HUES48 (cell line): ENCODE data around the gene DRD4.
"Not testable (repeated sequence)": the region's sequence is repeated elsewhere in the genome, so short reads cannot be mapped to it uniquely, and the experiment has no call there.

Experiments used
- H3K27ac ChIP-seq: one replicate; pipeline ENCODE4 v1.7.0; 2013; ENCODE audit warnings: low read depth, low read length, inconsistent platforms
- H3K27me3 ChIP-seq: 2 replicates; pipeline ENCODE4 v1.6.1; 2013; ENCODE audit warnings: mild to moderate bottlenecking, low read length; ENCODE audit not compliant: control insufficient read depth, insufficient read depth
- H3K36me3 ChIP-seq: 2 replicates; pipeline ENCODE4 v1.6.1; 2013; ENCODE audit warnings: low read length; ENCODE audit not compliant: control insufficient read depth, insufficient read depth
- H3K4me1 ChIP-seq: 2 replicates; pipeline ENCODE4 v1.6.1; 2013; ENCODE audit warnings: mild to moderate bottlenecking, low read length; ENCODE audit not compliant: control insufficient read depth, insufficient read depth
- H3K4me3 ChIP-seq: 2 replicates; pipeline ENCODE4 v1.5.1; 2013; ENCODE audit warnings: mild to moderate bottlenecking, low read depth, low read length
- H3K9ac ChIP-seq: 2 replicates; pipeline ENCODE4 v1.6.1; 2013; ENCODE audit warnings: mild to moderate bottlenecking, low read depth, low read length, moderate library complexity
- H3K9me3 ChIP-seq: 2 replicates; pipeline ENCODE4 v1.6.1; 2013; ENCODE audit warnings: low read length; ENCODE audit not compliant: control insufficient read depth, insufficient read depth

The DRD4 gene

DNA sequence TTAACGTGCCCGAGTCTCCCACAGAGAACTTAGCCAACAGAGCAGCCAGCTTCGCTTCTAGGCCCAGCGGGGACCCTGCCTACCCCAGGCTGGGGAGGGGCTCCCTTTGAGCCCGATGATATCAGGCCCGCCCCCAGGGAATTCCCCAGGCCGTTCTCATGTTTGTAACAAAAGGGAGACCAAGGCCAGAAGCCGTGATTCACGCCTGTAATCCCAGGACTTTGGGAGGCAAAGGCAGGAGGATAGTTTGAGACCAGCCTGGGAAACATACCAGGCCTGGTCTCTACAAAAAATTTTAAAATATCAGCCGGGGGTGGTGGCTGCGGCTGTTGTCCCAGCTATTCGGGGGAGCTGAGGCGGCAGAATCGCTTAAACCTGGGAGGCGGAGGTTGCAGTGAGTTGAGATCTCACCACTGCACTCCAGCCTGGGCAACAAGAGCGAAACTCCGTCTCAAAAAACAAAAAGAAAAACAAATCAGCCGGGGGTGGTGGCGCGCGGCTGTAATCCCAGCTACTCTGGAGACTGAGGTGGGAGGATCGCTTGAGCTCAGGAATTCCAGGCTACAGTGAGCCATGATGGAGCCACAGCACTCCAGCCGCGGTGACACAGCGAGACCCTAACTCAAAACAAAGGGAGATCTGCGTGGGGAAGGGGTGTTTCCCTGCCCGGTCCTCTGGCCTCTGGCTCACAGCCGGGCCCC lies 1.7 kb downstream of the DRD4 start:
- peaks cover 62% of the 10 kb centered on the region for H3K27me3 ChIP-seq
- H3K4me3 ChIP-seq = peak overlapping the region; percentile 60
- H3K4me1 ChIP-seq = peaks cover 22% of the 10 kb centered on the region
- H3K36me3 ChIP-seq = peaks cover under 1% of the 10 kb centered on the region; the same call in 1 of the 2 replicates
- H3K27ac ChIP-seq = peak overlapping the region; percentile 96
- H3K9me3 ChIP-seq = no peaks in the 10 kb centered on the region
- peak overlapping the region; percentile 75 for H3K9ac ChIP-seq

DNA sequence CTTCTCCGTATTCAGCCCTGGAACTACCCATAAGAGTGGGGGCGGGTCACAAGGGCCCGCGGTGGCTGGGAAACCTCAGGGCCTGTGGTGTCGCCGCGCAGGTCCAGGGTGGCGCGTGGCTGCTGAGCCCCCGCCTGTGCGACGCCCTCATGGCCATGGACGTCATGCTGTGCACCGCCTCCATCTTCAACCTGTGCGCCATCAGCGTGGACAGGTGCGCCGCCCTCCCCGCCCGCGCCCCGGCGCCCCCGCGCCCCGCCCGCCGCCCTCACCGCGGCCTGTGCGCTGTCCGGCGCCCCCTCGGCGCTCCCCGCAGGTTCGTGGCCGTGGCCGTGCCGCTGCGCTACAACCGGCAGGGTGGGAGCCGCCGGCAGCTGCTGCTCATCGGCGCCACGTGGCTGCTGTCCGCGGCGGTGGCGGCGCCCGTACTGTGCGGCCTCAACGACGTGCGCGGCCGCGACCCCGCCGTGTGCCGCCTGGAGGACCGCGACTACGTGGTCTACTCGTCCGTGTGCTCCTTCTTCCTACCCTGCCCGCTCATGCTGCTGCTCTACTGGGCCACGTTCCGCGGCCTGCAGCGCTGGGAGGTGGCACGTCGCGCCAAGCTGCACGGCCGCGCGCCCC lies 2.4 kb downstream of the DRD4 start:
- Histone ChIP-seq H3K27ac (peak overlapping the region; percentile 96), H3K4me3 (peak overlapping the region; percentile 60), H3K27me3 (peaks cover 62% of the 10 kb centered on the region), H3K9me3 (no peaks in the 10 kb centered on the region), H3K9ac (peak overlapping the region; percentile 75), H3K36me3 (peaks cover 7% of the 10 kb centered on the region), H3K4me1 (peaks cover 22% of the 10 kb centered on the region)

DNA sequence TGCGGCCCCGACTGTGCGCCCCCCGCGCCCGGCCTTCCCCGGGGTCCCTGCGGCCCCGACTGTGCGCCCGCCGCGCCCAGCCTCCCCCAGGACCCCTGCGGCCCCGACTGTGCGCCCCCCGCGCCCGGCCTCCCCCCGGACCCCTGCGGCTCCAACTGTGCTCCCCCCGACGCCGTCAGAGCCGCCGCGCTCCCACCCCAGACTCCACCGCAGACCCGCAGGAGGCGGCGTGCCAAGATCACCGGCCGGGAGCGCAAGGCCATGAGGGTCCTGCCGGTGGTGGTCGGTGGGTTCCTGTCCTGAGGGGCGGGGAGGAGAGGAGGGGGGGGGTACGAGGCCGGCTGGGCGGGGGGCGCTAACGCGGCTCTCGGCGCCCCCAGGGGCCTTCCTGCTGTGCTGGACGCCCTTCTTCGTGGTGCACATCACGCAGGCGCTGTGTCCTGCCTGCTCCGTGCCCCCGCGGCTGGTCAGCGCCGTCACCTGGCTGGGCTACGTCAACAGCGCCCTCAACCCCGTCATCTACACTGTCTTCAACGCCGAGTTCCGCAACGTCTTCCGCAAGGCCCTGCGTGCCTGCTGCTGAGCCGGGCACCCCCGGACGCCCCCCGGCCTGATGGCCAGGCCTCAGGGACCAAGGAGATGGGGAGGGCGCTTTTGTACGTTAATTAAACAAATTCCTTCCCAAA lies 3.1 kb downstream of the DRD4 start:
- Histone ChIP-seq H3K27me3 (peaks cover 56% of the 10 kb centered on the region), H3K4me3 (no peak overlapping the region), H3K36me3 (peaks cover 9% of the 10 kb centered on the region), H3K9ac (no peak overlapping the region), H3K27ac (no peak overlapping the region), H3K9me3 (no peaks in the 10 kb centered on the region), H3K4me1 (peaks cover 22% of the 10 kb centered on the region)

DNA sequence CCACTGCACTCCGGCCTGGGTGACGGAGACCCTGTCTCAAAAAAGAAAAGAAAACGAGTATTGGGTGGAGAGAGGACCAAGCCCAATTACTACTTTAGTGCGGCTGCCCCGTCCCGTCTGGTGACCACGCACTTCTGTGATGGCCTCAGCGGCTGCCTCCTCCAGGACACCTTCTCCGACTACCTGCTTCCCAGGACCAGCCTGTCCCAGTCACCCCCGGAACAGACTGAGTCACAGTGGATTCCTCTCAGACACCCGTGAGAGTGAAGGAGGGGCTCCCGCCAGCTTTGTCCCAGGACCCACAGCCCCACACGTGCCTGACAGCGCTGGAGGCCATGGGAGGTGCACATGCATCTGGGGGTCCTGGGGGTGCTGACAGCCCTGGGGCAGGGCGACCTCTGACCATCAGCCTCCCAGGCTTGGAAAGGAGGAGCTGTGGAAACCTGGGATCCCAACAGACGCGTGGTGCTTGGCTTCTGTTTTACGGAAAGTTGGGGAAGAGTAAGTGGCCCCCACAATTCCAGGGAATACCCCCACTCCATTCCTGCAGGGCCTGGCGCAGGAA lies 4.8 kb downstream of the DRD4 start:
- peaks cover 19% of the 10 kb centered on the region for H3K4me1 ChIP-seq
- no peak overlapping the region for H3K27ac ChIP-seq
- H3K9ac ChIP-seq = no peak overlapping the region
- H3K36me3 ChIP-seq = peaks cover 9% of the 10 kb centered on the region
- H3K4me3 ChIP-seq = no peak overlapping the region
- H3K27me3 ChIP-seq = peaks cover 39% of the 10 kb centered on the region
- no peaks in the 10 kb centered on the region for H3K9me3 ChIP-seq

DNA sequence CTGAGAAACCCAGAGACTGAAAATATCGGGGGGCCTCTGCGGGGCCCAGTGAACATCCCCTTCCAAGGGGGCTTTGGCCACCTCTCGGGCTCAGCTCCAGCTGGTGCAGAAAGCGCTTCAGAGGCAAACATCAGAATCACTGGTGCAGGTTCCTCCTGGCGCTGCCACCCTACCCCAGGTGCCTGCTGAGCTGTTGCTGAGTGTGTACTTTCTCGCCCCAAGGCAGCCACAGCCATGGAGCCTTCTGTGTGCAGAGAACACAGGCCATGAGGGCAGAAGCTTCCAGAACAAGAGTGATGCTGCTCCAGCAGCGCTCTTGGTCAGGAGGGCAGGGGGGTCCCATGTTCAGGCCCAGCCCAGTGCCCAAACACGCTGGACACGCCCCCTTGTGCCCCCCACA lies 6.3 kb downstream of the DRD4 start:
- Histone ChIP-seq H3K36me3 (peaks cover 9% of the 10 kb centered on the region), H3K9me3 (no peaks in the 10 kb centered on the region), H3K4me3 (no peak overlapping the region), H3K4me1 (peaks cover 10% of the 10 kb centered on the region), H3K27ac (no peak overlapping the region), H3K27me3 (peaks cover 25% of the 10 kb centered on the region), H3K9ac (no peak overlapping the region)

DNA sequence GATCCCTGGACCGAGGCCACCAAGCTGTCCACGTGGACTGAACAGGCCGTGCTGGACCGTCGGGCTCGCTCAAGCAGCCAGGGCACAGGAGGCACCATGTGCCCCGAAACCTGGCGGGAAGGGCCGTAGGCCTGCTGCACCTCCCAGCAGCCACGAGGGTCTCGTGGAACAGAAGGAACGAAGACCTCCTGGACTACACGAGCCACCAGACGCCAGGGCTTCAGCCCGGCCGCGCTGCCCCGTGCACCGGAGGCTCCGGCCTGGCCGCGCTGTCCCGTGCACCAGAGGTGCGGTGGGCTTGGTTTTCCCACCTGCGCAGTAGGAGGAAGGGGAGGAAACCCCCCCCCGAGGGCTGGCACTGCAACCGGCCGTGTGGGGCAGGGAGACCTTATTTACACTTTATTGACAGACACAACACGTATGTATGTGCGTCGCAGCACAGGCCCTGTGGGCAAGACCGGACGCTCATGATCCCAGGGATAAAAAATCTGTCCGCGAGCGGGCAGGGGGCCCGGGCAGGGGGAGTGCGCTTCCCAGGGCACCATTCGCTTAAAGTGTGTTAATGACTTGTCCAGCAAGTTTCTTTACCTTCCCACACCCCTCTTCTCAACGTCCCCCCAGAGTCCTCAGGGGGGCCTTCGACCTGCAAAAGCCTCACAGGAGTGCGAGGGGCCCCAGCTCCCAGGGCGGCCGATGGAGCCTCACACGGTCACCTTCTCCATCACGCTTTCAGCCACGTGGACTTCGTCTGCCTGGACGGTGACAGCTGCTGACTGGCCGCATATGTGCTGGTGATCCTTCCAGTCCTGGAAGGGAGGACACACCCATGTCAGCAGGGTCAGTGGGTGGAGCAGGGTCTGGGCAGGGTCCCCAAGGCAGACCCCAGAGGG lies 7.0 kb downstream of the DRD4 start:
- Histone ChIP-seq H3K27me3 (peaks cover 17% of the 10 kb centered on the region), H3K9me3 (no peaks in the 10 kb centered on the region), H3K27ac (no peak overlapping the region), H3K4me1 (peaks cover 7% of the 10 kb centered on the region), H3K4me3 (no peak overlapping the region), H3K9ac (no peak overlapping the region), H3K36me3 (peaks cover 9% of the 10 kb centered on the region)

DNA sequence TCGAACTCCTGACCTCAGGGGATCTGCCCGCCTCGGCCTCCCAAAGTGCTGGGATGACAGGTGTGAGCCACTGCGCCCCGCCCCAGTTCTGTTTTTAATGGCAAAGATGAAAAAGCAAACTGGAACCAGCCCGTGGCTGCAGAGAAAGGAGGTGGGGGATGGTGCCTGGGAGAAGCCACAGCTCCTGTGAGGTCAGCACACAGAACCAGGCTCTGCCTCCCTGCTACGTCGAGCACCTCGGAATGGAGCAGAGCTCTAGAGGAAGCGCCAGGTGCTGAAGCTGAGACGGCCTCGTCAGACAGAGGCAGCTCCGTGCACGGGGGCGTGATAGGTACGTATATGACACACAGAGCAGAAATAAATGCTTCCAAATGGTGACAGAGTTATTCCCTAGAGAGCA lies 8.5 kb downstream of the DRD4 start:
- peaks cover 4% of the 10 kb centered on the region for H3K4me1 ChIP-seq
- H3K9me3 ChIP-seq = no peaks in the 10 kb centered on the region
- H3K27ac ChIP-seq = no peak overlapping the region
- H3K27me3 ChIP-seq = peaks cover 6% of the 10 kb centered on the region
- no peak overlapping the region for H3K4me3 ChIP-seq
- peaks cover 10% of the 10 kb centered on the region for H3K36me3 ChIP-seq
- H3K9ac ChIP-seq = no peak overlapping the region

DNA sequence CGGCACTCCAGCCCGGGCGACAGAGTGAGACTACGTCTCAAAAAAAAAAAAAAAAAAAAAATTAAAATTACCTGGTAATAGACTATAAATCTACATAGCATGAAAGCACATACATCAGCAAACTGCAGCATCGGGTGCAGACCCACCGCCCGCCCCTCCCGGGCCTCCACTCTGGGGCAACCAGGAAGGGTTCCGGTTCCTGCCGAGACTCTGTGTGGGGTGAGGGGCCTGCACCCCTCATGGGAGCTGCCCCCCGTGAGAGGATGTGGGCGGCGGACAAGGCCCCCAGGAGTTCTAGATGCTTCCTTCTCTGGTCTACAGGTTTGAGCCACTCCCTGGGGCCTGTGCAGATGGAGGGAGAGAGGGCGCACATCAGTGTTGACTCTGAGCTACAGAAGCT lies 9.1 kb downstream of the DRD4 start:
- Histone ChIP-seq H3K27me3 (no peaks in the 10 kb centered on the region), H3K27ac (no peak overlapping the region), H3K4me1 (no peaks in the 10 kb centered on the region), H3K4me3 (no peak overlapping the region), H3K36me3 (peaks cover 17% of the 10 kb centered on the region), H3K9me3 (no peaks in the 10 kb centered on the region), H3K9ac (no peak overlapping the region)

DNA sequence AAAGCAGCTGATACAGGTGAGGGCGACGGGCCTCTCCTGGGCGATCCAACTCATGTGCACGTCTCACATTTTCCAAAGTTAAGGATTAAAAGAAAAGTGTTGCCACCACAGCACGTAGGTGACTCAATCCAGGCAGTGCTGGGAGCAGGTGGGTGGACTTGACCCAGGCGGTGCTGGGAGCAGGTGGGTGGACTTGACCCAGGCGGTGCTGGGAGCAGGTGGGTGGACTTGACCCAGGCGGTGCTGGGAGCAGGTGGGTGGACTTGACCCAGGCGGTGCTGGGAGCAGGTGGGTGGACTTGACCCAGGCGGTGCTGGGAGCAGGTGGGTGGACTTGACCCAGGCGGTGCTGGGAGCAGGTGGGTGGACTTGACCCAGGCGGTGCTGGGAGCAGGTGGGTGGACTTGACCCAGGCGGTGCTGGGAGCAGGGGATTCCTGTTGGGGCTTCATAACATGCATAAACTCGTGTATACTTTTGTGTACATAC lies 10.6 kb downstream of the DRD4 start:
- H3K9ac ChIP-seq, H3K4me3 ChIP-seq, H3K27ac ChIP-seq, H3K4me1 ChIP-seq, H3K9me3 ChIP-seq, H3K27me3 ChIP-seq: not testable (repeated sequence)
- H3K36me3 ChIP-seq = peaks cover 23% of the 10 kb centered on the region

DNA sequence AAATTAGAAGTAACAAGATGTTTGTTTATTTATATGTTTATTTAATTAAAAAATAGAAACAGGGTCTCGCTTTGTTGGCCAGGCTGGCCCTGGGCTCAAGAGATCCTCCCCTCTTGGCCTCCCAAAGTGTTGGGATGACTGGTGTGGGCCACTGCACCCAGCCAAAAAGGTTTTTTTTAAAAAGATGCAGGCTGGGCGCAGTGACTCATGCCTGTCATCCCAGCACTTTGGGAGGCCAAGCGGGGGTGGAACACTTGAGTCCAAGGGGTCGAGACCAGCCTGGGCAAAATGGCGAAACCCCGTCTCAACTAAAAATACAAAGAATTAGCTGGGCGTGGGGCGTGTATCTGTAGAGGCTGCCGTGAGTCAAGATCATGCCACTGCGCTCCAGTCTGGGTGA lies 13.4 kb downstream of the DRD4 start:
- Histone ChIP-seq H3K4me1 (no peaks in the 10 kb centered on the region), H3K9ac (no peak overlapping the region), H3K36me3 (peaks cover 24% of the 10 kb centered on the region), H3K27me3 (no peaks in the 10 kb centered on the region), H3K27ac (no peak overlapping the region), H3K4me3 (no peak overlapping the region), H3K9me3 (no peaks in the 10 kb centered on the region)
